ENCODE measurements around the gene ZNF606. TPM values are rescaled to one million over a fixed set of nuclear protein-coding genes. Genes with fewer than 3 reads are reported as not detected.

ZNF606 gene
- polyA plus RNA-seq, 1 donor (not counting 4 experiments of a cell fraction or from before 2014, with no cell fraction given), result 3.5 TPM

GRCh38 chr19:58037927-58038687, 35.5 kb upstream of the ZNF606 start:
- Histone ChIP-seq H3K9me1 (ENCODE audit: control insufficient read depth, extremely low read depth, insufficient read depth, low read length) (no peaks in the 10 kb centered on the region), H2AFZ (ENCODE audit: control insufficient read depth, low read length) (no peak overlapping the region), H3K4me1 (ENCODE audit: control insufficient read depth, extremely low read depth, insufficient read depth, low read length) (no peaks in the 10 kb centered on the region), H3K9ac (ENCODE audit: control insufficient read depth, extremely low read depth, insufficient read depth, low read length) (no peak overlapping the region), H3K4me3 (ENCODE audit: control insufficient read depth in 2 of 3, extremely low read depth in 1 of 3, insufficient read depth in 2 of 3, low read depth in 1 of 3, low read length in 3 of 3) (no peak overlapping the region), H3K27ac (ENCODE audit: control insufficient read depth, insufficient read depth, low read length) (no peak overlapping the region), H3K27me3 (ENCODE audit: control insufficient read depth, extremely low read depth, insufficient read depth, low read length) (no peaks in the 10 kb centered on the region), H3K4me2 (ENCODE audit: control insufficient read depth, extremely low read depth, insufficient read depth, low read depth, low read length) (no peak overlapping the region), H3K9me3 (ENCODE audit: control insufficient read depth, low read depth, low read length) (peaks cover 13% of the 10 kb centered on the region), H4K20me1 (ENCODE audit: control insufficient read depth, extremely low read depth, insufficient read depth, low read length) (no peaks in the 10 kb centered on the region), H3K79me2 (ENCODE audit: control insufficient read depth, insufficient read depth, low read length) (no peaks in the 10 kb centered on the region), H3K36me3 (ENCODE audit: control insufficient read depth in 2 of 2, extremely low read depth in 1 of 2, insufficient read depth in 2 of 2, low read length in 2 of 2) (no peaks in the 10 kb centered on the region)
- dilution Hi-C loops (cut with MboI; ENCODE audit: extremely low pct_ligation_motif_present, low sequenced_read_pairs), result no loop called here
- no peak for DNase-seq (ENCODE audit: low read depth, low spot score)
- FAIRE-seq, result no peak
- TF ChIP-seq EZH2 (IDR thresholded peaks at IDR 0.05; ENCODE audit: low read length), result no peak
- no peak for TF ChIP-seq CTCF (optimal IDR thresholded peaks at IDR 0.05 in 1 of 3, IDR thresholded peaks at IDR 0.05 in 1 of 3, conservative IDR thresholded peaks at IDR 0.05 in 1 of 3; ENCODE audit: extremely low read depth in 1 of 3, insufficient read depth in 2 of 3, low read length in 3 of 3)

- TF ChIP-seq CTCF (optimal IDR thresholded peaks at IDR 0.05 in 1 of 3, IDR thresholded peaks at IDR 0.05 in 1 of 3, conservative IDR thresholded peaks at IDR 0.05 in 1 of 3; ENCODE audit: extremely low read depth in 1 of 3, insufficient read depth in 2 of 3, low read length in 3 of 3) (no peak), EZH2 (IDR thresholded peaks at IDR 0.05; ENCODE audit: low read length) (no peak)
- Histone ChIP-seq H3K27me3 (ENCODE audit: control insufficient read depth, extremely low read depth, insufficient read depth, low read length) (no peaks in the 10 kb centered on the region), H3K9ac (ENCODE audit: control insufficient read depth, extremely low read depth, insufficient read depth, low read length) (no peak overlapping the region), H3K4me1 (ENCODE audit: control insufficient read depth, extremely low read depth, insufficient read depth, low read length) (no peaks in the 10 kb centered on the region), H3K9me1 (ENCODE audit: control insufficient read depth, extremely low read depth, insufficient read depth, low read length) (no peaks in the 10 kb centered on the region), H3K4me3 (ENCODE audit: control insufficient read depth in 2 of 3, extremely low read depth in 1 of 3, insufficient read depth in 2 of 3, low read depth in 1 of 3, low read length in 3 of 3) (no peak overlapping the region), H3K36me3 (ENCODE audit: control insufficient read depth in 2 of 2, extremely low read depth in 1 of 2, insufficient read depth in 2 of 2, low read length in 2 of 2) (no peaks in the 10 kb centered on the region), H3K79me2 (ENCODE audit: control insufficient read depth, insufficient read depth, low read length) (no peaks in the 10 kb centered on the region), H2AFZ (ENCODE audit: control insufficient read depth, low read length) (no peak overlapping the region), H3K27ac (ENCODE audit: control insufficient read depth, insufficient read depth, low read length) (no peak overlapping the region), H4K20me1 (ENCODE audit: control insufficient read depth, extremely low read depth, insufficient read depth, low read length) (no peaks in the 10 kb centered on the region), H3K4me2 (ENCODE audit: control insufficient read depth, extremely low read depth, insufficient read depth, low read depth, low read length) (no peak overlapping the region), H3K9me3 (ENCODE audit: control insufficient read depth, low read depth, low read length) (peaks cover 11% of the 10 kb centered on the region)
- FAIRE-seq (no peak), DNase-seq (ENCODE audit: low read depth, low spot score) (no peak)
- dilution Hi-C loops (cut with MboI; ENCODE audit: extremely low pct_ligation_motif_present, low sequenced_read_pairs), result no loop called here
These were observed 33.2 kb upstream of the ZNF606 start for GRCh38 chr19:58035863-58036262.

Data from keratinocyte (primary cell).